GM18861 (cell line): Measurements from ENCODE around the gene DLG3.
"Not testable (repeated sequence)": the region's sequence is repeated elsewhere in the genome, so short reads cannot be mapped to it uniquely, and the experiment has no call there.

ENCODE experiments used
- ATAC-seq: cut with Tn5 transposase; IDR thresholded peaks from one replicate; pipeline ENCODE4 v1.9.1; 2021; ENCODE audit not compliant: unreplicated experiment

The DLG3 gene

GRCh38 chrX:70444326-70444945 is at the start of gene DLG3:
TSS of gene DLG3 (plus strand) at chrX:70444835. CDS start at chrX:70445202, 367 bp downstream.
- no peak for ATAC-seq

- ATAC-seq: no peak
Observed at GRCh38 chrX:70398899-70399298, 45.7 kb upstream of the DLG3 start.

- ATAC-seq: not testable (repeated sequence)
Observed at GRCh38 chrX:70400181-70400580, 44.5 kb upstream of the DLG3 start.

GRCh38 chrX:70402721-70403120 is 41.9 kb upstream of the DLG3 start:
- no peak for ATAC-seq

- ATAC-seq: no peak
Observed at GRCh38 chrX:70405003-70405402, 39.6 kb upstream of the DLG3 start.

- no peak for ATAC-seq
Observed at GRCh38 chrX:70410921-70411320, 33.7 kb upstream of the DLG3 start.

- ATAC-seq: no peak
Observed at GRCh38 chrX:70411475-70411874, 33.2 kb upstream of the DLG3 start.

GRCh38 chrX:70421618-70422017 is 23.0 kb upstream of the DLG3 start:
- no peak for ATAC-seq

GRCh38 chrX:70422851-70423341 is 21.7 kb upstream of the DLG3 start, which contains the start of gene GDPD2:
TSS of gene GDPD2 (plus strand) at chrX:70423314. CDS start at chrX:70424985, 1,671 bp downstream.
- ATAC-seq: no peak

GRCh38 chrX:70423936-70424675 is 20.5 kb upstream of the DLG3 start:
- ATAC-seq: no peak

- ATAC-seq: no peak
Observed at GRCh38 chrX:70424801-70425200, 19.8 kb upstream of the DLG3 start.

GRCh38 chrX:70426286-70427278 is 18.1 kb upstream of the DLG3 start:
- ATAC-seq: no peak

GRCh38 chrX:70427365-70427764 is 17.3 kb upstream of the DLG3 start:
- ATAC-seq: no peak

GRCh38 chrX:70429759-70430158 is 14.9 kb upstream of the DLG3 start:
- no peak for ATAC-seq

GRCh38 chrX:70432936-70433847 is 11.4 kb upstream of the DLG3 start:
- ATAC-seq: no peak

- peak; percentile 61 for ATAC-seq
Observed at GRCh38 chrX:70433848-70434351, 10.7 kb upstream of the DLG3 start.

- ATAC-seq: peak; percentile 40
Observed at GRCh38 chrX:70434352-70434866, 10.2 kb upstream of the DLG3 start.

GRCh38 chrX:70434914-70435586 is 9.6 kb upstream of the DLG3 start:
- ATAC-seq: no peak

- no peak for ATAC-seq
Observed at GRCh38 chrX:70436343-70436742, 8.3 kb upstream of the DLG3 start.
